Subcutaneous adipose tissue (tissue), 4 donors: ENCODE results near the gene DPF3. TPM values are rescaled to one million over a fixed set of nuclear protein-coding genes. Genes with fewer than 3 reads are reported as not detected.

Experiments used
- total RNA-seq, 4 donors: library from RNA; depleted of rRNA; stranded (reverse); fragments of >200 nt; gene quantifications; one replicate each; pipeline ENCODE4 v1.1.0, GENCODE V29; 2016
- TF ChIP-seq, protein P1 (sequence below): fragments of 450-650 bp; IDR thresholded peaks from one replicate; pipeline ENCODE4 v1.5.1; 2016; ENCODE audit warnings: low read depth, mild to moderate bottlenecking, control low read depth, antibody characterized with exemption, moderate library complexity

Gene DPF3
- total RNA-seq, 4 donors from 2014 or later = 0.33 to 6.8 TPM; not detected in 2

DNA sequence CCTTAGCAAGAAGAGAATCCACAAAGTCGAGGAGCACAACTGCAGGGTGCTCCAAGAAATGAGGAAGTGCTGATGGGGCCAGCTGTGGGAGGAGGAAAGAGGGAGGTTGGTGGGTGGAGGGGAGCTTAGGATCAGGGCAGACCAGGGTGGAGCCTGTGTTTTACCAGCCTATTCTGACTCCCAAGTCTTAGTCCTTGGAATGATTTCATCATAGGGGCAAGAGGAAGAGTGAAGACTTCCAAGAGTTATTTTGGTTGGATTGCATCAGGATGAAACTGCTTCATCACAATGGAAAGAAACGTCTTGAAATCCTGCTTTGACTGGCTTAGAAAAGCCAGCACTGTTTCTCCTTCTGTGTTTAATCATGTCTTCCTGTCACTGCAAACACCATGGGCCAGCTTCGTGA, 194.0 kb downstream of the DPF3 start:
- TF ChIP-seq, protein P1, sequence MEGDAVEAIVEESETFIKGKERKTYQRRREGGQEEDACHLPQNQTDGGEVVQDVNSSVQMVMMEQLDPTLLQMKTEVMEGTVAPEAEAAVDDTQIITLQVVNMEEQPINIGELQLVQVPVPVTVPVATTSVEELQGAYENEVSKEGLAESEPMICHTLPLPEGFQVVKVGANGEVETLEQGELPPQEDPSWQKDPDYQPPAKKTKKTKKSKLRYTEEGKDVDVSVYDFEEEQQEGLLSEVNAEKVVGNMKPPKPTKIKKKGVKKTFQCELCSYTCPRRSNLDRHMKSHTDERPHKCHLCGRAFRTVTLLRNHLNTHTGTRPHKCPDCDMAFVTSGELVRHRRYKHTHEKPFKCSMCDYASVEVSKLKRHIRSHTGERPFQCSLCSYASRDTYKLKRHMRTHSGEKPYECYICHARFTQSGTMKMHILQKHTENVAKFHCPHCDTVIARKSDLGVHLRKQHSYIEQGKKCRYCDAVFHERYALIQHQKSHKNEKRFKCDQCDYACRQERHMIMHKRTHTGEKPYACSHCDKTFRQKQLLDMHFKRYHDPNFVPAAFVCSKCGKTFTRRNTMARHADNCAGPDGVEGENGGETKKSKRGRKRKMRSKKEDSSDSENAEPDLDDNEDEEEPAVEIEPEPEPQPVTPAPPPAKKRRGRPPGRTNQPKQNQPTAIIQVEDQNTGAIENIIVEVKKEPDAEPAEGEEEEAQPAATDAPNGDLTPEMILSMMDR = no peak

DNA sequence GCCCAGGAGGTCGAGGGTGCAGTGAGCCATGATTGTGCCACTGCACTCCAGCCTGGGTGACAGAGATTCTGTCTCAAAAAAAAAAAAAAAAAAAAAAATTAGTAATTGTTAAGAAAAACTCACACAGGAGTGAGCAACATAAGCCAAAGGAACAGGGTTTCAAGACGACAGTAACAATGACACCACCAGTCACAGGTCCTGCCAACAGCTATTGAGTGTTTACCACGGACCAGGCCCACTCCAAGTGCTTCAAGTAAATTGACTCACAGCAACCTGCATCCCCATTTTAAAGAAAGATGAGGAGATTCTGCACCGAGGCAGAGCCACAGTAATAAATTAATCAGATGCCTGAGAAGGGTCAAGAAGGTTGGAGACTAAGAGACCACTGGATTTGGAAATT, 194.5 kb downstream of the DPF3 start:
- TF ChIP-seq, protein P1 = no peak

DNA sequence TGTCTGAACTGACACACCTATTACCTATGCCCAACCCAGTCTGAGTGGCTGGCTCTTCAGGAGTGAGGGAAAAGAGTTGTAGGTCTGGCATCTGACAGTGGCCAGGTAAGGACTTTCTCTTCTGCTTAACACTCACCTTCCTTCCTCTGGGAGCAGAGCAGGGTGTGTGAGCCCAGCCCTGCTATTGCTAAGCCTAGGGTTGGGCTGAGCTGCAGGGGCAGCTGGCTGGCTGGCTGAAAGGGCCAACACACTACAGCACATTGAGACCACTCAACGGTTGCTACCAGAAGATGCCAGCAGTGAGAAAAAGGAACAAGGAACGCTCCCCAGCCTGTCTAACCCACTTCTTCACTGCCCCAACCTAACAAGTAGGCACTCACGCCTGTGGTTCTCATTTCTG, 201.2 kb downstream of the DPF3 start:
- TF ChIP-seq, protein P1 = no peak

DNA sequence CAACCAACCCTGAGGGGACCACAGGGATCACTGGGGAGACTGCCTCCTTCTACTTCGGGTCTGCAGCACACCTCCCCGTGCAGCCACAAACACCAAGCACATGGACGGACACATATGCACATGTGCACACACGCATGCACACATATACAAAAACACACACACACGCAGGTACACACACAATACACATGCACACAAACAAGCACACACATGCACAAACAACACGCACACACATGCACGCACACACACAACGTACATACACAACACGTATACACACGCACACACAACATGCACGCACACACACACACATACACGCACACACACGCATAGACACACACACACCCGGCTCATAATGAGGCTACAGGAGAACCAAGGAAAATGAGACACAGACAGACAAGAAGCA, 203.6 kb downstream of the DPF3 start:
- TF ChIP-seq, protein P1 = no peak

DNA sequence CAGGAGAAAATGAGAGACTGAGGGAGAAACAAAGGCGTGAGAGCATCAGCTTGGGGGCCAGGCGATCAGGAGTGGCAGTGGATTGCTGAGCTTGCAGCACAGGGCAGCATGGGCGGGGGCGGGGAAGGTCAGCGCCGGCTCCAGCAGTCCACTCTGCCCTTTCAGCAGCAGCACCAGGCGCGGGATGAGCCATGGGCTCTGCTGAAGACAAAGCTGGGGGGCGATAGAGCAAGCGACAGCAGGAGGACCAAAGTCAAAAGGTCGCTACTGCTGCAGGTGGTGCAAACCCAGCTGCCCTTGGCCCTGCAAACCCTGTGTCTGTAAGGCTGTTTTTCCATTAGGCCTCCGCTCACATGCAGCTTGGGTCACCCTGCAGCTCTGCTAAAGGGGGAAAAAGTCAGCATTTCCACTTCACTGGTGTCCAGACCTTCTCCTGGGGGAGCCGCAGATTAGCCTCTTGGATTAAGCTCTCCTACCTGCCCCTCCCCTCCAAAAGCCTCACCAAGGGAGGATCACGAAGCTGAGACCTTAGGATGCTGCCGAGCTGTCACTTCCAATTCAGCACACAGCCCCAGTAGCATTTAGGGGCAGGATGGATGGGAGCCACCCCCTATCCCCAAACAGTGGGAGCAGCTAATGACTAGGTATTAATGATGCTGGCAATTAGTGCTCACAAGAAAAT, 204.8 kb downstream of the DPF3 start:
- TF ChIP-seq, protein P1 = no peak

DNA sequence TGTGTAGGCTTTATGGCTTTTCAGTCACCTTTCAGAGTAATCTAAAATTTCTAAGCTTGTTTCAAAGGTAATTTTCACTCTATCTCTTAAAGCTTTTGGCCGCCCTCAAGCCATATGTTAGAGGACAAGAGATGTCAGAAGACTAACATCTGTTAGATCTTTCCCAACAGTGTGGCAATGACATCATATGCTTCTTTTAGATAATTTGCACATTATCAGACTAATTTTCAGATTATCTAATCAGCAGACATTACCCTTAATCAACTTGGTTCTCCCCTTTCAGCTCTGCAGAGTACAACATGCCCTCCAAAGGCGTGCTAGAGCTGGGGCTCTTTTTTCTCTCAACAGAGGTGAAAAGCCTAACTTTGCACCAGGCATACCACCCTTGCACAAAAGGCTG, 207.1 kb downstream of the DPF3 start:
- TF ChIP-seq, protein P1 = no peak

DNA sequence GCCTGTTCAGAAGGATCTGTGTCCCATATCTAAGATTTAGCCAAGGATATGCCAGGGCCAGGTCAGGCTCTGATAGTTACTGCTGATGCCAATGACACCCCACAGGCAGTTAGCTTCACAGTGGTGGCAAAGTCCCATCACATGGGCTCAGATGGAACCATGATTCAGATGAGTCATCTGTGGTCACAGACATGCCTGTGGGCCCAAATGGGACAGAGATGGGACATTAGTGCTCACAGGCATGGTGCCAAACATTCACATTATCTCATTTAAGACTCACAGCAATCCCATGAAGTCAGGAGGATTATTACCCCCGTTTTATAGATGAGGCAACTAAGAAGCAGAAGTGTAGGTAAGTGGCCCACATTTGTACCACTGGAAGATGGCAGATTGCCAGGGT, 207.8 kb downstream of the DPF3 start:
- TF ChIP-seq, protein P1 = no peak
